OCI-LY1 (cell line): Measurements from ENCODE around the gene CASP8.

ENCODE experiments used
- H2AFZ ChIP-seq: fragments of 200-600 bp; sonication (generic), shearing (Covaris generic); 2 replicates; pipeline ENCODE4 v1.6.0; 2014; ENCODE audit warnings: antibody characterized with exemption, mild to moderate bottlenecking, low read length
- H3F3A ChIP-seq: fragments of 200-600 bp; sonication (generic), shearing (Covaris generic); 2 replicates; pipeline ENCODE4 v1.6.0; 2014; ENCODE audit warnings: mild to moderate bottlenecking, antibody characterized with exemption, low read length, moderate library complexity; ENCODE audit not compliant: insufficient read depth
- H3K27ac ChIP-seq: fragments of 200-600 bp; sonication (generic); 2 replicates; pipeline ENCODE4 v1.5.1; 2014; ENCODE audit warnings: low read length, mixed run types, mild to moderate bottlenecking, low read depth; ENCODE audit not compliant: poor library complexity, severe bottlenecking
- H3K27me3 ChIP-seq: fragments of 200-600 bp; sonication (generic); 2 replicates; pipeline ENCODE4 v1.6.0; 2014; ENCODE audit warnings: antibody characterized with exemption, mild to moderate bottlenecking, low read length, moderate library complexity; ENCODE audit not compliant: insufficient read depth
- H3K36me3 ChIP-seq: fragments of 200-600 bp; sonication (generic); 2 replicates; pipeline ENCODE4 v1.6.1; 2014; ENCODE audit warnings: mild to moderate bottlenecking, antibody characterized with exemption, low read length, moderate library complexity, mixed read lengths; ENCODE audit not compliant: insufficient read depth
- H3K4me1 ChIP-seq: fragments of 200-600 bp; sonication (generic); 2 replicates; pipeline ENCODE4 v1.5.1; 2014; ENCODE audit warnings: mild to moderate bottlenecking, low read length, moderate library complexity; ENCODE audit not compliant: insufficient read depth, severe bottlenecking
- H3K4me2 ChIP-seq: fragments of 200-600 bp; sonication (generic), shearing (Covaris generic); 2 replicates; pipeline ENCODE4 v1.6.1; 2014; ENCODE audit warnings: low read length
- H3K4me3 ChIP-seq: fragments of 200-600 bp; sonication (generic); 2 replicates; pipeline ENCODE4 v1.5.1; 2014; ENCODE audit warnings: low read length, low read depth, mild to moderate bottlenecking, mixed read lengths; ENCODE audit not compliant: poor library complexity, severe bottlenecking
- H3K79me2 ChIP-seq: fragments of 200-600 bp; shearing (Covaris generic); 2 replicates; pipeline ENCODE4 v1.6.1; 2016; ENCODE audit warnings: mixed run types, low read length, mixed read lengths; ENCODE audit not compliant: insufficient read depth
- H3K9ac ChIP-seq: fragments of 200-600 bp; sonication (generic), shearing (Covaris generic); 2 replicates; pipeline ENCODE4 v1.6.1; 2014; ENCODE audit warnings: mild to moderate bottlenecking, low read length, mixed read lengths
- H3K9me2 ChIP-seq: fragments of 200-600 bp; sonication (generic), shearing (Covaris generic); 2 replicates; pipeline ENCODE4 v1.6.1; 2014; ENCODE audit warnings: low read depth, mild to moderate bottlenecking, low read length, mixed read lengths
- H3K9me3 ChIP-seq: fragments of 200-600 bp; shearing (Covaris generic); 2 replicates; pipeline ENCODE4 v1.6.1; 2014; ENCODE audit warnings: low read length, mixed read lengths
- H4K20me1 ChIP-seq: fragments of 200-600 bp; sonication (generic), shearing (Covaris generic); 2 replicates; pipeline ENCODE4 v1.6.0; 2016; ENCODE audit warnings: mild to moderate bottlenecking, low read length; ENCODE audit not compliant: insufficient read depth
- CTCF ChIP-seq: fragments of 200-600 bp; sonication (generic), shearing (Covaris generic); IDR thresholded peaks from 2 replicates; pipeline ENCODE4 v1.5.1; 2017; ENCODE audit warnings: mild to moderate bottlenecking, antibody characterized with exemption, low read length, moderate library complexity, mixed read lengths
- EZH2 ChIP-seq: fragments of 200-600 bp; sonication (generic), shearing (Covaris generic); IDR thresholded peaks from 2 replicates; pipeline ENCODE4 v1.8.0; 2017; ENCODE audit warnings: borderline replicate concordance, mixed run types, mild to moderate bottlenecking, antibody characterized with exemption, low read length, moderate library complexity, mixed read lengths

The CASP8 gene

GRCh38 chr2:201231781-201232466 is 28.4 kb upstream of the CASP8 start:
- Histone ChIP-seq H3K9ac (peak overlapping the region; percentile 54), H3K36me3 (no peaks in the 10 kb centered on the region), H3K4me2 (peak overlapping the region; percentile 92), H3K79me2 (peaks cover 27% of the 10 kb centered on the region), H3K9me3 (no peaks in the 10 kb centered on the region), H3K9me2 (no peaks in the 10 kb centered on the region), H3K4me1 (peaks cover 37% of the 10 kb centered on the region), H3K27ac (peak overlapping the region; percentile 72), H2AFZ (peak overlapping the region; percentile 81), H3K4me3 (peak overlapping the region; percentile 86), H3K27me3 (no peaks in the 10 kb centered on the region), H3F3A (no peaks in the 10 kb centered on the region), H4K20me1 (no peaks in the 10 kb centered on the region)
- TF ChIP-seq EZH2 (no peak), CTCF (peak; percentile 93)

- no peak for TF ChIP-seq EZH2
- no peak; the same call in 1 of the 2 replicates for TF ChIP-seq CTCF
- Histone ChIP-seq H3K4me1 (peaks cover 37% of the 10 kb centered on the region), H3K9ac (peak overlapping the region; percentile 29; the same call in 1 of the 2 replicates), H3K9me2 (no peaks in the 10 kb centered on the region), H2AFZ (0 out of 2 replicates have a peak overlapping the region, but pooled peaks have one; percentile 30), H3K9me3 (no peaks in the 10 kb centered on the region), H3F3A (no peaks in the 10 kb centered on the region), H3K36me3 (peaks cover 2% of the 10 kb centered on the region), H3K27me3 (no peaks in the 10 kb centered on the region), H3K27ac (peak overlapping the region; percentile 72), H3K4me2 (peak overlapping the region; percentile 92), H3K79me2 (peaks cover 27% of the 10 kb centered on the region), H3K4me3 (peak overlapping the region; percentile 86), H4K20me1 (no peaks in the 10 kb centered on the region)
Measured at GRCh38 chr2:201232467-201232815, 27.9 kb upstream of the CASP8 start.

- H3K9me3 ChIP-seq: no peaks in the 10 kb centered on the region
- peak overlapping the region; percentile 72 for H3K27ac ChIP-seq
- peaks cover 27% of the 10 kb centered on the region for H3K79me2 ChIP-seq
- peaks cover 41% of the 10 kb centered on the region for H3K4me1 ChIP-seq
- H4K20me1 ChIP-seq: no peaks in the 10 kb centered on the region
- peak overlapping the region; percentile 84 for H3K9ac ChIP-seq
- peak overlapping the region; percentile 92 for H3K4me2 ChIP-seq
- H2AFZ ChIP-seq: no peak overlapping the region
- peak overlapping the region; percentile 86 for H3K4me3 ChIP-seq
- no peaks in the 10 kb centered on the region for H3F3A ChIP-seq
- H3K27me3 ChIP-seq: no peaks in the 10 kb centered on the region
- TF ChIP-seq CTCF: no peak
- no peak for TF ChIP-seq EZH2
- no peaks in the 10 kb centered on the region for H3K9me2 ChIP-seq
- peaks cover 11% of the 10 kb centered on the region for H3K36me3 ChIP-seq
Measured at GRCh38 chr2:201233192-201233811, 27.0 kb upstream of the CASP8 start.
